GM23338 (cell line): Measurements from ENCODE around the gene MLLT3.

Source experiments
- CREB1 ChIP-seq: fragments of 250-450 bp; sonication (Bioruptor Pico); IDR thresholded peaks from 2 replicates; pipeline ENCODE4 v1.5.0; 2020; ENCODE audit warnings: low read depth, mild to moderate bottlenecking, moderate library complexity
- EZH2 ChIP-seq: fragments of 200-600 bp; sonication (generic); IDR thresholded peaks from one replicate; pipeline ENCODE4 v1.8.0; 2017; ENCODE audit warnings: antibody characterized with exemption, mild to moderate bottlenecking, low read depth; ENCODE audit not compliant: unreplicated experiment
- EZH2phosphoT487 ChIP-seq: fragments of 200-600 bp; sonication (generic); IDR thresholded peaks from one replicate; pipeline ENCODE4 v1.8.1; 2018; ENCODE audit warnings: antibody characterized with exemption; ENCODE audit not compliant: unreplicated experiment
- JUNB ChIP-seq: IDR thresholded peaks from one replicate; pipeline ENCODE4 v1.6.1; 2016; ENCODE audit warnings: antibody characterized with exemption; ENCODE audit not compliant: unreplicated experiment
- NANOG ChIP-seq: IDR thresholded peaks from 2 replicates; pipeline ENCODE4 v1.6.1; 2016; ENCODE audit warnings: antibody characterized with exemption, borderline replicate concordance
- POLR2AphosphoS5 ChIP-seq: IDR thresholded peaks from 2 replicates; pipeline ENCODE4 v1.6.1; 2016; ENCODE audit warnings: antibody characterized with exemption, low read depth
- ZNF114 ChIP-seq: fragments of 250-450 bp; sonication (Bioruptor Pico); IDR thresholded peaks from 2 replicates; pipeline ENCODE4 v1.5.0; 2020; ENCODE audit warnings: mild to moderate bottlenecking, moderate library complexity
- ZNF331 ChIP-seq: fragments of 250-450 bp; sonication (Bioruptor Pico); IDR thresholded peaks from 2 replicates; pipeline ENCODE4 v1.5.0; 2020; ENCODE audit warnings: low read depth, mild to moderate bottlenecking, moderate library complexity
- TF ChIP-seq, protein P1 (sequence below), 2 experiments: fragments of 200-600 bp in 1 of 2; sonication (generic) in 1 of 2; conservative IDR thresholded peaks; 2 replicates each; pipeline versions ENCODE4 v1.5.1 to v1.6.1; 2016 to 2017; ENCODE audit warnings: antibody characterized with exemption in 2 of 2, low read depth in 2 of 2, mild to moderate bottlenecking in 2 of 2, moderate library complexity in 1 of 2
- TF ChIP-seq, protein P2 (sequence below): IDR thresholded peaks from one replicate; pipeline ENCODE4 v1.6.1; 2018; ENCODE audit warnings: antibody characterized with exemption; ENCODE audit not compliant: unreplicated experiment
- TF ChIP-seq, protein P3 (sequence below): IDR thresholded peaks from 2 replicates; pipeline ENCODE4 v1.6.1; 2016; ENCODE audit warnings: antibody characterized with exemption
- TF ChIP-seq, protein P4 (sequence below): fragments of 250-450 bp; sonication (Bioruptor Pico); IDR thresholded peaks from 2 replicates; pipeline ENCODE4 v1.5.0; 2020; ENCODE audit warnings: mild to moderate bottlenecking, moderate library complexity

DNA sequence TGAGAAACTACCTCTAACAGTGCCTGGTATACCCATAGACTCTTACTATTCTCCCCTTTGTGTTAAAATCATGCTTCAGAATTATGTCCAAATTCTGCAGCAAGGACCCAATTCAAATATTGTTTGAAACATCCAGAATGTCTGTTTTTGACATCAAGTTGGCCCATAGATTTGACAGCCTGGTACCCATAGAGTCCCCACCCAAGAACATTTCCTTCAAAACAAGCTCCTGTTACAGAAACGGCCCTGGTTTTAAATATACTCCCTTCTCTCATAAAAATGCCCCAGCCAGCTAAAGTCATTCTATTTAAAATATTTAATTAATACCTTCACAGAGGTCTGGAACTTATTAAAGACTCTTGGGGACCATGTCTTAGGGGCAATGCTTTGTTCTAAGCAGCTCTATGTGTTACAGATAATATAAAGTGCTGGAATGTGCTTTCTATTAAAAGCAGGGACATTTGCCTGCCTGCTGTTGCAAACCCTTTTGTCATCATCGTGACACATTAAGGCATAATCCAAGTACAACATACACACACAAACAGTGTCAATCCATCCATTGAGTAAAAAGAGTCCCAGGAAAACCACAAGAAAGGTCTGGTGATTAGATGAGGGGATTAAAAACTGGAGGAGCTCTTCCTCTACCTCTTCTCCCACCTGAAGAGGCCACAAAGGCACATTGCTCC, 321.7 kb downstream of the MLLT3 start:
- TF ChIP-seq, protein P1, sequence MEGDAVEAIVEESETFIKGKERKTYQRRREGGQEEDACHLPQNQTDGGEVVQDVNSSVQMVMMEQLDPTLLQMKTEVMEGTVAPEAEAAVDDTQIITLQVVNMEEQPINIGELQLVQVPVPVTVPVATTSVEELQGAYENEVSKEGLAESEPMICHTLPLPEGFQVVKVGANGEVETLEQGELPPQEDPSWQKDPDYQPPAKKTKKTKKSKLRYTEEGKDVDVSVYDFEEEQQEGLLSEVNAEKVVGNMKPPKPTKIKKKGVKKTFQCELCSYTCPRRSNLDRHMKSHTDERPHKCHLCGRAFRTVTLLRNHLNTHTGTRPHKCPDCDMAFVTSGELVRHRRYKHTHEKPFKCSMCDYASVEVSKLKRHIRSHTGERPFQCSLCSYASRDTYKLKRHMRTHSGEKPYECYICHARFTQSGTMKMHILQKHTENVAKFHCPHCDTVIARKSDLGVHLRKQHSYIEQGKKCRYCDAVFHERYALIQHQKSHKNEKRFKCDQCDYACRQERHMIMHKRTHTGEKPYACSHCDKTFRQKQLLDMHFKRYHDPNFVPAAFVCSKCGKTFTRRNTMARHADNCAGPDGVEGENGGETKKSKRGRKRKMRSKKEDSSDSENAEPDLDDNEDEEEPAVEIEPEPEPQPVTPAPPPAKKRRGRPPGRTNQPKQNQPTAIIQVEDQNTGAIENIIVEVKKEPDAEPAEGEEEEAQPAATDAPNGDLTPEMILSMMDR (conservative IDR thresholded peaks at IDR 0.05; ENCODE audit: low read depth in 2 of 2) = no peak
- TF ChIP-seq JUNB (no peak), POLR2AphosphoS5 (no peak), EZH2phosphoT487 (no peak), EZH2 (no peak), CREB1 (CRISPR knock-in tag) (no peak), ZNF114 (CRISPR knock-in tag) (no peak), NANOG (no peak), ZNF331 (CRISPR knock-in tag) (no peak)
- TF ChIP-seq, protein P2, sequence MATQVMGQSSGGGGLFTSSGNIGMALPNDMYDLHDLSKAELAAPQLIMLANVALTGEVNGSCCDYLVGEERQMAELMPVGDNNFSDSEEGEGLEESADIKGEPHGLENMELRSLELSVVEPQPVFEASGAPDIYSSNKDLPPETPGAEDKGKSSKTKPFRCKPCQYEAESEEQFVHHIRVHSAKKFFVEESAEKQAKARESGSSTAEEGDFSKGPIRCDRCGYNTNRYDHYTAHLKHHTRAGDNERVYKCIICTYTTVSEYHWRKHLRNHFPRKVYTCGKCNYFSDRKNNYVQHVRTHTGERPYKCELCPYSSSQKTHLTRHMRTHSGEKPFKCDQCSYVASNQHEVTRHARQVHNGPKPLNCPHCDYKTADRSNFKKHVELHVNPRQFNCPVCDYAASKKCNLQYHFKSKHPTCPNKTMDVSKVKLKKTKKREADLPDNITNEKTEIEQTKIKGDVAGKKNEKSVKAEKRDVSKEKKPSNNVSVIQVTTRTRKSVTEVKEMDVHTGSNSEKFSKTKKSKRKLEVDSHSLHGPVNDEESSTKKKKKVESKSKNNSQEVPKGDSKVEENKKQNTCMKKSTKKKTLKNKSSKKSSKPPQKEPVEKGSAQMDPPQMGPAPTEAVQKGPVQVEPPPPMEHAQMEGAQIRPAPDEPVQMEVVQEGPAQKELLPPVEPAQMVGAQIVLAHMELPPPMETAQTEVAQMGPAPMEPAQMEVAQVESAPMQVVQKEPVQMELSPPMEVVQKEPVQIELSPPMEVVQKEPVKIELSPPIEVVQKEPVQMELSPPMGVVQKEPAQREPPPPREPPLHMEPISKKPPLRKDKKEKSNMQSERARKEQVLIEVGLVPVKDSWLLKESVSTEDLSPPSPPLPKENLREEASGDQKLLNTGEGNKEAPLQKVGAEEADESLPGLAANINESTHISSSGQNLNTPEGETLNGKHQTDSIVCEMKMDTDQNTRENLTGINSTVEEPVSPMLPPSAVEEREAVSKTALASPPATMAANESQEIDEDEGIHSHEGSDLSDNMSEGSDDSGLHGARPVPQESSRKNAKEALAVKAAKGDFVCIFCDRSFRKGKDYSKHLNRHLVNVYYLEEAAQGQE = no peak
- TF ChIP-seq, protein P3, sequence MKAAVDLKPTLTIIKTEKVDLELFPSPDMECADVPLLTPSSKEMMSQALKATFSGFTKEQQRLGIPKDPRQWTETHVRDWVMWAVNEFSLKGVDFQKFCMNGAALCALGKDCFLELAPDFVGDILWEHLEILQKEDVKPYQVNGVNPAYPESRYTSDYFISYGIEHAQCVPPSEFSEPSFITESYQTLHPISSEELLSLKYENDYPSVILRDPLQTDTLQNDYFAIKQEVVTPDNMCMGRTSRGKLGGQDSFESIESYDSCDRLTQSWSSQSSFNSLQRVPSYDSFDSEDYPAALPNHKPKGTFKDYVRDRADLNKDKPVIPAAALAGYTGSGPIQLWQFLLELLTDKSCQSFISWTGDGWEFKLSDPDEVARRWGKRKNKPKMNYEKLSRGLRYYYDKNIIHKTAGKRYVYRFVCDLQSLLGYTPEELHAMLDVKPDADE = no peak
- TF ChIP-seq, protein P4, sequence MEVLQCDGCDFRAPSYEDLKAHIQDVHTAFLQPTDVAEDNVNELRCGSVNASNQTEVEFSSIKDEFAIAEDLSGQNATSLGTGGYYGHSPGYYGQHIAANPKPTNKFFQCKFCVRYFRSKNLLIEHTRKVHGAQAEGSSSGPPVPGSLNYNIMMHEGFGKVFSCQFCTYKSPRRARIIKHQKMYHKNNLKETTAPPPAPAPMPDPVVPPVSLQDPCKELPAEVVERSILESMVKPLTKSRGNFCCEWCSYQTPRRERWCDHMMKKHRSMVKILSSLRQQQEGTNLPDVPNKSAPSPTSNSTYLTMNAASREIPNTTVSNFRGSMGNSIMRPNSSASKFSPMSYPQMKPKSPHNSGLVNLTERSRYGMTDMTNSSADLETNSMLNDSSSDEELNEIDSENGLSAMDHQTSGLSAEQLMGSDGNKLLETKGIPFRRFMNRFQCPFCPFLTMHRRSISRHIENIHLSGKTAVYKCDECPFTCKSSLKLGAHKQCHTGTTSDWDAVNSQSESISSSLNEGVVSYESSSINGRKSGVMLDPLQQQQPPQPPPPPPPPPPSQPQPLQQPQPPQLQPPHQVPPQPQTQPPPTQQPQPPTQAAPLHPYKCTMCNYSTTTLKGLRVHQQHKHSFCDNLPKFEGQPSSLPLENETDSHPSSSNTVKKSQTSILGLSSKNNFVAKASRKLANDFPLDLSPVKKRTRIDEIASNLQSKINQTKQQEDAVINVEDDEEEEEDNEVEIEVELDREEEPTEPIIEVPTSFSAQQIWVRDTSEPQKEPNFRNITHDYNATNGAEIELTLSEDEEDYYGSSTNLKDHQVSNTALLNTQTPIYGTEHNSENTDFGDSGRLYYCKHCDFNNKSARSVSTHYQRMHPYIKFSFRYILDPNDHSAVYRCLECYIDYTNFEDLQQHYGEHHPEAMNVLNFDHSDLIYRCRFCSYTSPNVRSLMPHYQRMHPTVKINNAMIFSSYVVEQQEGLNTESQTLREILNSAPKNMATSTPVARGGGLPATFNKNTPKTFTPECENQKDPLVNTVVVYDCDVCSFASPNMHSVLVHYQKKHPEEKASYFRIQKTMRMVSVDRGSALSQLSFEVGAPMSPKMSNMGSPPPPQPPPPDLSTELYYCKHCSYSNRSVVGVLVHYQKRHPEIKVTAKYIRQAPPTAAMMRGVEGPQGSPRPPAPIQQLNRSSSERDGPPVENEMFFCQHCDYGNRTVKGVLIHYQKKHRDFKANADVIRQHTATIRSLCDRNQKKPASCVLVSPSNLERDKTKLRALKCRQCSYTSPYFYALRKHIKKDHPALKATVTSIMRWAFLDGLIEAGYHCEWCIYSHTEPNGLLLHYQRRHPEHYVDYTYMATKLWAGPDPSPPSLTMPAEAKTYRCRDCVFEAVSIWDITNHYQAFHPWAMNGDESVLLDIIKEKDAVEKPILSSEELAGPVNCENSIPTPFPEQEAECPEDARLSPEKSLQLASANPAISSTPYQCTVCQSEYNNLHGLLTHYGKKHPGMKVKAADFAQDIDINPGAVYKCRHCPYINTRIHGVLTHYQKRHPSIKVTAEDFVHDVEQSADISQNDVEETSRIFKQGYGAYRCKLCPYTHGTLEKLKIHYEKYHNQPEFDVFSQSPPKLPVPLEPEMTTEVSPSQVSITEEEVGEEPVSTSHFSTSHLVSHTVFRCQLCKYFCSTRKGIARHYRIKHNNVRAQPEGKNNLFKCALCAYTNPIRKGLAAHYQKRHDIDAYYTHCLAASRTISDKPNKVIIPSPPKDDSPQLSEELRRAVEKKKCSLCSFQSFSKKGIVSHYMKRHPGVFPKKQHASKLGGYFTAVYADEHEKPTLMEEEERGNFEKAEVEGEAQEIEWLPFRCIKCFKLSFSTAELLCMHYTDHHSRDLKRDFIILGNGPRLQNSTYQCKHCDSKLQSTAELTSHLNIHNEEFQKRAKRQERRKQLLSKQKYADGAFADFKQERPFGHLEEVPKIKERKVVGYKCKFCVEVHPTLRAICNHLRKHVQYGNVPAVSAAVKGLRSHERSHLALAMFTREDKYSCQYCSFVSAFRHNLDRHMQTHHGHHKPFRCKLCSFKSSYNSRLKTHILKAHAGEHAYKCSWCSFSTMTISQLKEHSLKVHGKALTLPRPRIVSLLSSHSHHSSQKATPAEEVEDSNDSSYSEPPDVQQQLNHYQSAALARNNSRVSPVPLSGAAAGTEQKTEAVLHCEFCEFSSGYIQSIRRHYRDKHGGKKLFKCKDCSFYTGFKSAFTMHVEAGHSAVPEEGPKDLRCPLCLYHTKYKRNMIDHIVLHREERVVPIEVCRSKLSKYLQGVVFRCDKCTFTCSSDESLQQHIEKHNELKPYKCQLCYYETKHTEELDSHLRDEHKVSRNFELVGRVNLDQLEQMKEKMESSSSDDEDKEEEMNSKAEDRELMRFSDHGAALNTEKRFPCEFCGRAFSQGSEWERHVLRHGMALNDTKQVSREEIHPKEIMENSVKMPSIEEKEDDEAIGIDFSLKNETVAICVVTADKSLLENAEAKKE (CRISPR knock-in tag) = no peak
